HG03196 (cell line): ENCODE measurements around the gene EPS8L2.

Source experiments
- ATAC-seq: cut with Tn5 transposase; IDR thresholded peaks from one replicate; pipeline ENCODE4 v1.9.1; 2021; ENCODE audit not compliant: unreplicated experiment

The EPS8L2 gene

DNA sequence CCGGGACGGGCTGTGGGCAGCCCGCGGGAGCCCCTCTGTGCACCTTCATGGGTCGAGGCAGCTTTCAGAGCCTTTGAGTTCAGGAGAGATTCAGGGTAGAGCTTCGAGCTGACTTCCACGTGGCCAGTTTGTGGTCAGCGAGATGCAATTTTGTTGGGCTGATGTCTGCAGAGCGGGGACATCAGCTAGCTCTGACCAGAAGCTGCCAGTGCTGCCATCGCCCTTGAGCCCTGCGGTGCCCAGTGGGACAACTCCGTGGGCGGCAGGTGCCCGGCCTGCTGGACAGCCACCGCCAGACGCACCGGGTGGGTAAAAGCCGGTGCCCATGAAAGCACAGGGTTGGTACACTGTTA is 42.0 kb downstream of the EPS8L2 start:
- peak; percentile 24 for ATAC-seq

GRCh38 chr11:749731-750130 is 43.7 kb downstream of the EPS8L2 start:
- ATAC-seq: no peak

- no peak for ATAC-seq
Observed at GRCh38 chr11:760236-760635, 54.2 kb downstream of the EPS8L2 start.

- no peak for ATAC-seq
Observed at GRCh38 chr11:761526-762108, 55.6 kb downstream of the EPS8L2 start.

DNA sequence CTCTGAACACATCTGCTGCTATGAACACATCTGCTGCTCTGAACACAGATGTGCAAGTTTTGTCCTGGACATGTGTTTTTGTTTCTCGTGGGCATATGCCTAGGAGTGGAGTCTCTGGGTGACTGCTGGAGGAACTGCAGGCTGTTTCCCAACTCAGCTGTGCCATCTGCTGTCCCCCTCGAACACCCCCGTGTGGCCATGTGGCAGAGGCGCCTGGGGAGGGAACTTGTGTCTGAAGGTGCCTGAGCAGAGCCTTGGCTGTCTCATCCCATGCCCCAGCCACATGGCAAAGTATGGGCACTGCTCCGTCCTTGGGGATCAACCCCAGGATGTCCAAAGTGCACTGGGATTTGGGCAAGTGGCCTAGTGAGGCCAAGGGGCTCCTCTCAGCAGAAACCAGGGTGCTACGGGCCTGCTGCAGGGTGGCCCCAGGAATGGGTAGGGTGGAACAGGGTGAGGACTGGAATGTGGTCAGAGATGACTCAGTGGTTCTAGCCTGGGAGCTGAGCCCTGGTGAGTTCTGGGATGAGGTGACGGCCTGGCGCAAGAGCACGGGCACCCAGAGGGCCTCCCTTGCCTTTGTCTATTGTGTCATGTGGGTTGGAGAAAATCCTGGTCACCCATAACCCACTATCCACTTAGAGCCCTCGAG is 56.5 kb downstream of the EPS8L2 start:
- ATAC-seq: no peak

DNA sequence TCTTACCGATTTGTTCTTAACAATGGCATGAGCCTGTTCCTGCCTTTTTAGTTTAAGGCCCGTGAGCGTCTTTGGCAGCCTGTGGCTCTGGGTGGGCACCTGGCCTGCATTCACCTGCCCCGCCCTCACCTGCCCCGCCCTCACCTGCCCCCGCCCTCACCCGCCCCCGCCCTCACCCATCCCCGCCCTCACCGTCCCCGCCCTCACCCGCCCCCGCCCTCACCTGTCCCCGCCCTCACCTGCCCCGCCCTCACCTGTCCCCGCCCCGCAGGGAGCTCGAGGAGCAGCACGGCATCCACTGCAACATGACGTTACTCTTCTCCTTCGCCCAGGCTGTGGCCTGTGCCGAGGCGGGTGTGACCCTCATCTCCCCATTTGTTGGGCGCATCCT is 57.0 kb downstream of the EPS8L2 start:
- ATAC-seq: no peak

DNA sequence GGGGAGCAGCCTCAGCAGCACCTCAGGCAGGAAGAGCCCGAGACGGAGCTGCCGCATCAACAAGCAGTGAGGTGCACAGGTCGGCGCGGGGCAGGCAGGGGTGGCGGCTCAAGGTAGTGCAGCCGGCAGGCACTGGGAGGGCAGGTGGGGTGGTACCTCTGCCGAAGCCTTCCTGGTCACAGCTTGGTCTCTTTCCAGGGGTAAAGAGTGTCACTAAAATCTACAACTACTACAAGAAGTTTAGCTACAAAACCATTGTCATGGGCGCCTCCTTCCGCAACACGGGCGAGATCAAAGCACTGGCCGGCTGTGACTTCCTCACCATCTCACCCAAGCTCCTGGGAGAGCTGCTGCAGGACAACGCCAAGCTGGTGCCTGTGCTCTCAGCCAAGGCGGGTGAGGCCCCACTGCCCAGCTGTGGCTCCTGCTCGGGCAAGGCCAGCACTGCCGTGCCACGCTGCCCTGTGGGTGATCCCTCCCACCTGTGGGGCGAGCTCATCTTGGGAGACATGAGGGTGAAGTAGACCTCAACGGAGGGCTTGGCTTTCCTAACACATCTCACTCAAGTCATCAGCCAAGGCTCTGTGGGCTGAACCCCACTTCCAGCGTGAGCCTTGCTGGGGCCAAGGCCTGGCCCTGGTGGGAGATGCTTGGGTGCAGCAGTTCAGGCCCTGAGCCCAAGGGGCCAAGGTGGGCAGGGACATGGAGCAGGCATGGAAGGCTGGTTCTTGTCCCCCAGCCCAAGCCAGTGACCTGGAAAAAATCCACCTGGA is 57.7 kb downstream of the EPS8L2 start:
- no peak for ATAC-seq

DNA sequence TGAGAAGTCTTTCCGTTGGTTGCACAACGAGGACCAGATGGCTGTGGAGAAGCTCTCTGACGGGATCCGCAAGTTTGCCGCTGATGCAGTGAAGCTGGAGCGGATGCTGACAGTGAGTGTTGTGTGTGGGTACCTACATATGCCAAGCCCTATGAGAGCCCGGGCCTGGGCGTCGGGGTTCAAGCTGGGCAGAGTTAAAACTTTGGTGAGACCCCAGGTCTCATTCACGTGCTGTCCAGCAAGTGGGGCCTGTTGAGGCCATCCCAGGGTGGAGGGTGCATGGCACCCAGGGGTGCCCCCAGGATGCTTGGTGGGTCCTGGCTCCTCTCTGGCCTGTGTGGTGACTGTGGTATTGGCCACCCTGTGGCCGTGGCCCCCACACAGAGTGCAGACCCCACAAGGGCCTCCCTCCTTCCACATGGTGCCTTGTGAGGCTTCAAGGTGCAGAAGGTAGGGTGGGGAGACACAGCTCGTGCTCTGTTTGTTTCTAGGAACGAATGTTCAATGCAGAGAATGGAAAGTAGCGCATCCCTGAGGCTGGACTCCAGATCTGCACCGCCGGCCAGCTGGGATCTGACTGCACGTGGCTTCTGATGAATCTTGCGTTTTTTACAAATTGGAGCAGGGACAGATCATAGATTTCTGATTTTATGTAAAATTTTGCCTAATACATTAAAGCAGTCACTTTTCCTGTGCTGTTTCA is 58.4 kb downstream of the EPS8L2 start:
- ATAC-seq: no peak

- ATAC-seq: no peak
Observed at GRCh38 chr11:765025-765801, 59.2 kb downstream of the EPS8L2 start.

- ATAC-seq: no peak
Observed at GRCh38 chr11:765802-766091, 59.7 kb downstream of the EPS8L2 start.

DNA sequence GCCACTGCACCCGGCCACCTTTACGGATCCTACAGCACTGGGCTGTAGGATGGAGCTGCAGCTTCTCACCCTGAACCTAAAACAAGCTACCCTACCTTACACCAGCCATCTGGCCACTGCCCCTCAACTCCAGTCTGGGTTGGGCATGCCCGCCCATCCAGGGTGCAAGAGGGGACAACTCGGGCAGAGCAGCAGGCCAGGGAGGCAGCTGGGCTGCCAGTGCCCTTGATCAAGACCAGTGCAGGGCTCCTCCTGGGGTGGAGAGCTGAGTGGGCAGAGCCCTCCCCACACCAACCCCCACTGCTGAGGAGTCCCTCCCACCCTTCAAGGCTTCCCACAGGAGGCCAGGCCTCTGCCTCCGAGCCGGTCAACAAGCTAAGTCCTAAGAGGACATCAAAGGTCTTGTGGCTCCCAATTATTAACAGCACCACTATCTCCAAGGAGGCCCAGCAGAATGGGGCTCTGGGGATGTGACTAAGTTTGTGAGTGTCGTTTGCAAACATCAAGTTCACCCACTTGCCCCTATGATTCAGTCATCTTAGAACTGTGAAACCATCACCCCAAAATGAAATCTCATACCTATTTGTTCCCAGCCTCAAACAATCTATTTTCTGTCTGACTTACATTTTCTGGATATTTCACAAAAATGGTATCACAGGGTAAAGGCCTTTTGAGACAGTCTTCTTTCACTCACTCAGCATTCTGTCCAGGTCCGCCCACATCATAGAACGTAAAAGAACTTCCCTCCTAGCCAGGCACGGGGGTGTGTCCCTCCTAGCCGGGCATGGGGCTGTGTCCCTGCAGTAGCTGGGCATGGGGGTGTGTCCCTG is 60.3 kb downstream of the EPS8L2 start:
- no peak for ATAC-seq

DNA sequence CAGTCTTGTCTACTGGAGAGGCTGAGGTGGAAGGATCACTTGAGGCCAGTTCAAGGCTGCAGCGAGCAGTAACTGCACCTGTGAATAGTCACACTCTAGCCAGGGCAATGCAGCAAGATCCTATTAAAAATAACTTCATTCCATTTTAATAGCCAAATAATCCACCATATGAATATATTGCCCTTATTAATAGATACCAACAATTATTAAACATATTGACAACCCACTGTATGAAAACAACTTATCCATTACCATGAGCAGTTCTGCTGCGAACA is 60.8 kb downstream of the EPS8L2 start:
- no peak for ATAC-seq

GRCh38 chr11:767238-767637 is 61.2 kb downstream of the EPS8L2 start:
- ATAC-seq: no peak

DNA sequence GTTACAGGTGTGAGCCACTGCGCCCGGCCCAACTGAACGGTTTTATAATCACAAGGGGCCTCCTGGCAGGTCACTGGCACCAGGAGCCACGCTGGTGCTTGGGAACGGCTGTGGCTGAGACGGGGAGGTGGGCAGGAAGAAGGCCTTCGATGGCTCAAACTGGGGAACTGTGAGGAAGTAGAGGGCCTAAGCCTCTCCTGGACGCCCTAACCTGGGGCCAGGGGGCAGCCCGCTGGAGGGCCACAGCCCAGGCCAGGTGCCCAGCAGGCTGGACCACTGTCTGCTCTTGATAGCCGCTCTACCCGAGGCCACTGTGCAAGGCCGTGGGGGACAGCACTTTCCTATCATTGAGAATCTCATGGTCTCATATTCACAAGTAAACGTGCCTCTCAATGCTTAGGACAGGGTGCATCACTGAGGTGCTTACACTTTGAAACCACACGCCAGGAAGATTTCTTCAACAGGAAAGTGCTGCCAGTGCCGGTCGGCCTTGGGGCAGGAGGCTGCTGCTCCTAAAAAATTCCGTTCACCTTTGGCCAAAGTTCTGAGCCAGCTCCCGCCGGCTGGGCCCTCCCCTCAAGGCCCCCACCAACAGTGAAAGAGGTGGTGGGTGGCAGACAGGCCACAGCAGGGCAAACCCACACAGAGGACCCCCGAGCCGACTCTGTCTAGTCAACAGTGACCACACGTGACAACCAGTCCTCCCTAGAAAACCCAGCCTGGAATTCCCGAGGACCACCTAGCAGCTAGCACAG is 64.0 kb downstream of the EPS8L2 start:
- ATAC-seq: no peak

GRCh38 chr11:770642-771616 is 64.9 kb downstream of the EPS8L2 start:
- no peak for ATAC-seq

DNA sequence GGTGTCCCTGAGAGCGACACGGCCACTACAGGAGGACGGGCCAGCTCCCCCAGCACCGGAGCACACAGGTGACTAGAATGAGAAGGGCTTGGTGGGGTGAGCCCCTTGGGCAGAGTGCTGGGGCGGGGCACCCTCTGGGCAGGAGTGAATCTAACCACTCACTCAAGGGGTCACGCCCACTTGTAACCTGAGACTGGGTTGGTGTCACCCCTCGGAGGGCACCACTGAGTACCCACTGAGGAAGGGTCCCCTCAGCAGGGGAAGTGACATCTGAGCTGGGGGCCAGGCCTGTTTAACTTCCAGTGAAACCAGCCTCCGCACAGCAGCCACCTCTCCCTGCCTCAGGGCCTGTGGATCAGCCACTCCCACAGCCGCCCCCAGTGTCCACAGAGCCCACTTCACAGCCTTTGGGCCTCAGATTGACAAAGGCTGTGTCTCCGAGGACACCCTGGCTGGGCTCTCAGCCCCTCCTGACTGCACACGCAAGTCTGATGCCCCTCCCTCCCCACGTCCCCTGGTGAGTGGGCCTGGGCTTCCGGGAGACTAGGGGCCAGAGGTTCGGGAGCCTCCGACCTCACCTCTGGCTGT is 65.7 kb downstream of the EPS8L2 start:
- no peak for ATAC-seq

- ATAC-seq: no peak
Observed at GRCh38 chr11:772429-773390, 66.7 kb downstream of the EPS8L2 start.
